Glomerular visceral epithelial cell (primary cell): Measurements from ENCODE around the gene WFIKKN1.
A peak's percentile ranks its signal among the peaks of the same experiment; 100 is the strongest.

Experiments used
- DNase-seq: peaks from one replicate; pipeline ENCODE4 v3.0.0-alpha.2; 2016; ENCODE audit errors: extremely low spot score

Gene WFIKKN1

GRCh38 chr16:624526-625070 lies 6.2 kb upstream of the WFIKKN1 start:
- DNase-seq = no peak

GRCh38 chr16:625117-625976 lies 5.4 kb upstream of the WFIKKN1 start:
- DNase-seq = no peak

- no peak for DNase-seq
Measured at GRCh38 chr16:625977-626765, 4.6 kb upstream of the WFIKKN1 start.

- DNase-seq = peak; percentile 91
Measured at GRCh38 chr16:626787-627453, 3.9 kb upstream of the WFIKKN1 start.

- peak; percentile 37 for DNase-seq
Measured at GRCh38 chr16:627454-628239, 3.1 kb upstream of the WFIKKN1 start.

- no peak for DNase-seq
Measured at GRCh38 chr16:628321-629061, 2.3 kb upstream of the WFIKKN1 start.

- DNase-seq = no peak
Measured at GRCh38 chr16:629185-629832, 1.5 kb upstream of the WFIKKN1 start.

- no peak for DNase-seq
Measured at GRCh38 chr16:629833-630248, 944 bp upstream of the WFIKKN1 start.

GRCh38 chr16:630249-630814 lies 453 bp upstream of the WFIKKN1 start:
- no peak for DNase-seq

- DNase-seq = no peak
Measured at GRCh38 chr16:631808-632358, 1.1 kb downstream of the WFIKKN1 start.

- DNase-seq = no peak
Measured at GRCh38 chr16:632486-633335, 1.9 kb downstream of the WFIKKN1 start.

GRCh38 chr16:633336-634050 lies 2.7 kb downstream of the WFIKKN1 start:
- DNase-seq = no peak

- no peak for DNase-seq
Measured at GRCh38 chr16:634051-634670, 3.4 kb downstream of the WFIKKN1 start.

- DNase-seq = no peak
Measured at GRCh38 chr16:634996-635395, 4.2 kb downstream of the WFIKKN1 start.

- DNase-seq = no peak
Measured at GRCh38 chr16:635573-636205, 4.9 kb downstream of the WFIKKN1 start.

GRCh38 chr16:636206-637080 lies 5.7 kb downstream of the WFIKKN1 start, which contains the start of gene METTL26:
TSS of gene METTL26 (minus strand) at chr16:636305. CDS start at chr16:636290, 15 bp downstream.
- DNase-seq = peak; percentile 91
